HEK293T (cell line): Measurements from ENCODE around the gene TEKT5.

Experiments
- ARNT ChIP-seq: fragments of 450-650 bp; IDR thresholded peaks from 2 replicates; pipeline ENCODE4 v1.6.1; 2017; ENCODE audit warnings: mild to moderate bottlenecking
- BHLHE40 ChIP-seq: fragments of 450-650 bp; IDR thresholded peaks from 2 replicates; pipeline ENCODE4 v1.6.1; 2016; ENCODE audit warnings: mild to moderate bottlenecking, moderate library complexity, borderline replicate concordance
- CTBP1 ChIP-seq: fragments of 450-650 bp; IDR thresholded peaks from 2 replicates; pipeline ENCODE4 v1.6.1; 2016; ENCODE audit warnings: borderline replicate concordance
- ELF4 ChIP-seq: fragments of 450-650 bp; IDR thresholded peaks from 2 replicates; pipeline ENCODE4 v1.6.1; 2017; ENCODE audit warnings: antibody characterized with exemption
- FOXA1 ChIP-seq: fragments of 450-650 bp; IDR thresholded peaks from 2 replicates; pipeline ENCODE4 v1.6.1; 2016; ENCODE audit warnings: mild to moderate bottlenecking
- FOXK2 ChIP-seq: fragments of 450-650 bp; IDR thresholded peaks from 2 replicates; pipeline ENCODE4 v1.6.1; 2016; ENCODE audit warnings: mild to moderate bottlenecking
- HDGF ChIP-seq: fragments of 450-650 bp; IDR thresholded peaks from 2 replicates; pipeline ENCODE4 v1.6.1; 2017; ENCODE audit warnings: antibody characterized with exemption, borderline replicate concordance
- L3MBTL2 ChIP-seq: fragments of 450-650 bp; conservative IDR thresholded peaks from 2 replicates; pipeline ENCODE4 v1.6.1; 2016; ENCODE audit warnings: mild to moderate bottlenecking
- LEF1 ChIP-seq: fragments of 450-650 bp; IDR thresholded peaks from 2 replicates; pipeline ENCODE4 v1.6.1; 2017; ENCODE audit warnings: mild to moderate bottlenecking, borderline replicate concordance
- NFRKB ChIP-seq: fragments of 450-650 bp; IDR thresholded peaks from 2 replicates; pipeline ENCODE4 v1.6.1; 2016; ENCODE audit warnings: mild to moderate bottlenecking, moderate library complexity
- SP1 ChIP-seq: fragments of 450-650 bp; IDR thresholded peaks from 2 replicates; pipeline ENCODE4 v1.6.1; 2017
- SUZ12 ChIP-seq: fragments of 450-650 bp; IDR thresholded peaks from 2 replicates; pipeline ENCODE4 v1.6.1; 2016; ENCODE audit warnings: mild to moderate bottlenecking
- ZNF384 ChIP-seq: fragments of 450-650 bp; IDR thresholded peaks from 2 replicates; pipeline ENCODE4 v1.6.1; 2016
- TF ChIP-seq, protein P1 (sequence below): fragments of 450-650 bp; IDR thresholded peaks from 2 replicates; pipeline ENCODE4 v1.6.1; 2016

DNA sequence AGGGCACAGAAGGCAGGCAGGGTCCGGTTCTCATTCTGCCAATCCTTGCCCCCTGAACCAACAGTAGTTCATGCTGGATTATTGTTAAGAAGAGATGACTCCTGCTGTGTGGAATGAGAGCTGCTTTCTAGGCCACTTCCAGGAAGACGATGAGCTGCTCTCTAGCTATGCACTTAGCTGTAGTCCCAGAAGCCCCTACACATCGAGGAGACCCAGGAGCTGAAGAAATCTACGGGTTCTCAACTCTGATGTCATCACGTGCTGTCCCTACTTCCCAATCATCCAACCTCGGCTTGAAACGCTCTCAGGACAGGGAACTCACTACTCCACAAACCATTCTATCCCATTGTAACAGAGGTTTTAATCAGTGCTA is 85.3 kb downstream of the TEKT5 start:
- TF ChIP-seq NFRKB (no peak), HDGF (no peak), SP1 (no peak), BHLHE40 (no peak), ARNT (no peak), CTBP1 (no peak), FOXK2 (no peak), FOXA1 (no peak), SUZ12 (no peak), LEF1 (no peak), ELF4 (no peak), L3MBTL2 (no peak), ZNF384 (no peak)
- TF ChIP-seq, protein P1, sequence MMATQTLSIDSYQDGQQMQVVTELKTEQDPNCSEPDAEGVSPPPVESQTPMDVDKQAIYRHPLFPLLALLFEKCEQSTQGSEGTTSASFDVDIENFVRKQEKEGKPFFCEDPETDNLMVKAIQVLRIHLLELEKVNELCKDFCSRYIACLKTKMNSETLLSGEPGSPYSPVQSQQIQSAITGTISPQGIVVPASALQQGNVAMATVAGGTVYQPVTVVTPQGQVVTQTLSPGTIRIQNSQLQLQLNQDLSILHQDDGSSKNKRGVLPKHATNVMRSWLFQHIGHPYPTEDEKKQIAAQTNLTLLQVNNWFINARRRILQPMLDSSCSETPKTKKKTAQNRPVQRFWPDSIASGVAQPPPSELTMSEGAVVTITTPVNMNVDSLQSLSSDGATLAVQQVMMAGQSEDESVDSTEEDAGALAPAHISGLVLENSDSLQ = no peak
